HG03460 (cell line): ENCODE measurements around the gene UBE2N.

Experiments
- ATAC-seq: cut with Tn5 transposase; IDR thresholded peaks from one replicate; pipeline ENCODE4 v1.9.1; 2021; ENCODE audit not compliant: unreplicated experiment

The UBE2N gene

GRCh38 chr12:93441617-93442410 lies at the start of gene UBE2N:
TSS of gene UBE2N (minus strand) at chr12:93441947. CDS start at chr12:93441884, 63 bp downstream.
- peak; percentile 69 for ATAC-seq

DNA sequence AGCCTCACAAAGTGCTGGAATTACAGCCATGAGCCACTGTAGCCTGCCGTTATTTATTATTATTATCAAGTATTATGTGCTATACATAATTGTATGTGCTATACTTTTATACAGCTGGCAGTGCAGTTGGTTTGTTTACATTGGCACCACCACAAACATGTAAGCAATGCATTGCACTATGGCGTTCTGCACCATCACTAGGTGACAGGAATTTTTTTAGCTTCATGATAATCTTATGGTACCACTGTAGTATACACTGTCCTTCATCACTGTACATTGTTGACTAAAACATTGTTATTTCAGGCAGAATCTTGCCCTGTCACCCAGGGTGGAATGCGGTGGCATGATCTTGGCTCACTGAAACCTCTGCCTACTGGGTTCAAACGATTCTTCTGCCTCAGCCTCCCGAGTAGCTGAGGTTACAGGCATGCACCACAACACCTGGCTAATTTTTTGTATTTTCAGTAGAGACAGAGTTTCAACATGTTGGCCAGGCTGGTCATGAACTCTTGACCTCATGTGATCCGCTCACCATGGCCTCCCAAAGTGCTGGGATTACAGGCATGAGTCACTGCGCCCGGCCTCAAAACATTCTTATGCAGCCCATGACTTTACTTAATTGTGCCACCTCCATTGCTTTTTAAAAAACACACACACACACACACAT lies 42.7 kb upstream of the UBE2N start:
- no peak for ATAC-seq

DNA sequence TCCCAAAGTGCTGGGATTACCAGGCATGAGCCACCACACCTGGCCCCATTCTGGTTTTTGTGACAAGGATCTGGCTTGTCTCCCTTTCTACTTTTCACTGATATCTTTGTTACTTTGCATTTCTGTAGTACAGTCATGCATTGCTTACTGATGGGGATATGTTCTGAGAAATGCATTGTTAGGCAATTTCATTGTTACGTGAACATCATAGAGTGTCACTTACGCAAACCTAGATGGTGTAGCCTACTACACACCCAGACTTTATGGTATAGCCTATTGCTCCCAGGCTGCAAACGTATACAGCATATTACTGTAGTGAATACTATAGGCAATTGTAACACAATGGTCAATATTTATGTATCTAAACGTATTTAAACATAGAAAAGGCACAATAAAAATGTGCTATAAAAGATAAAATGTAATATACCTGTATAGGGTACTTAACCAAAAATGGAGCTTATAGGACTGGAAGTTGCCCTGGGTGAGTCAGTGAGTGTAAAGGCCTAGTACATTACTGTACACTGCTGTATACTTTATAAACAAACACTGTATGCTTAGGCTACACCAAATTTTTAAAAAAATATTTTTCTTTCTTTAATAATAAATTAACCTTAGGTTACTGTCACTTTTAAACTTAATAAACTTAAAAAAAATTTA lies 41.5 kb upstream of the UBE2N start:
- no peak for ATAC-seq

DNA sequence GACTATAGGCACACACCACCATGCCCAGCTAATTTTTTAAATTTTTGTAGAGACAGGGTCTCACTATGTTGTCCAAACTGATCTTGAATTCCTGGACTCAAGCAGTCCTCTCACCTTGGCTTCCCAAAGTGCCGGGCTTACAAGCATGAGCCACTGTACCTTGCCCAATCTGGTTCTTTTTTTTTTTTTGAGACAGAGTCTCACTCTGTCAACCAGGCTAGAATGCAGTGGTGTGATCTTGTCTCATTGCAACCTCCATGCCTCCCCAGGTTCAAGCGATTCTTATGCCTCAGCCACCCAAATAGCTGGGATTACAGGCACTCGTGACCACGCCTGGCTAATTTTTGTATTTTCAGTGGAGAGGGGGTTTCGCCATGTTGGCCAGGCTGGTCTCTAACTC lies 41.0 kb upstream of the UBE2N start:
- ATAC-seq = no peak

GRCh38 chr12:93476555-93476954 lies 34.8 kb upstream of the UBE2N start:
- no peak for ATAC-seq

- ATAC-seq = no peak
Measured at GRCh38 chr12:93469386-93469785, 27.6 kb upstream of the UBE2N start.

- ATAC-seq = peak; percentile 18
Measured at GRCh38 chr12:93468008-93468371, 26.2 kb upstream of the UBE2N start.

DNA sequence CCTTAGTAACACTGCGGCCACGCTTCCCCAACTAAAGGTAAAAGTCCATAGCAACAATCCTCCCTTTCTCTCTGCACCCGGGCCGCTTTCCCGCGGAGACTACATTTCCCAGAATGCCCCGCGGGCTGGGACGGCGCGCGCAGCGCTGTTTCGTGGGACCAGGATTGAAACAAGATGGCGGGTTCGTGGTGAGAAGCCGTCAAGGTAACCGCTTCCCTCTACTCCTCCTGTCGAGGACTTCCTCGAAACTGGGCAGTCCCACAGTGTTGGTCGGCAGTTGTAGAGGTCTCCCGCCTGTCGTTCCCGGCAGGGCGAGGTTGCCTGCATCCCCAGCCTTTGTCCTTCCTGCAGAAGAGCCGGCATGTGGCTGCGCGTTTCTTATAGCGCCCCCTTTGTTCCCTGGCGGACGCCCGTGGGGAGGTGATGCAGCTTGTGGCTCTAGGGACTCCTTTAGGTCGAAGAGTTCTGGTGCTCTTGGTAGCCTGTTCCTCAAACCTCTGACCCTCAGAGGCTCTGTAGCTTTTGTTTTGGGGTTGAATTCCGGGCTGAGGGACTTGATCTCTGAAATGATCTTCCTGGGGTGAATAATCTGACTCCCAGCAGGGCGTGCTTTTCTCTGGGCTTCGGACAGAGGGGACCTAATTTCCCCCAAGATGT lies 25.7 kb upstream of the UBE2N start, which contains the start of gene MRPL42:
MRPL42 (plus strand) TSS at position 164 of the 657 bp plus-strand sequence. CDS start 1,772 bp downstream, outside the sequence.
- ATAC-seq = peak; percentile 90

GRCh38 chr12:93466625-93467350 lies 25.0 kb upstream of the UBE2N start:
- ATAC-seq = peak; percentile 5

GRCh38 chr12:93465841-93466240 lies 24.1 kb upstream of the UBE2N start:
- ATAC-seq = no peak

DNA sequence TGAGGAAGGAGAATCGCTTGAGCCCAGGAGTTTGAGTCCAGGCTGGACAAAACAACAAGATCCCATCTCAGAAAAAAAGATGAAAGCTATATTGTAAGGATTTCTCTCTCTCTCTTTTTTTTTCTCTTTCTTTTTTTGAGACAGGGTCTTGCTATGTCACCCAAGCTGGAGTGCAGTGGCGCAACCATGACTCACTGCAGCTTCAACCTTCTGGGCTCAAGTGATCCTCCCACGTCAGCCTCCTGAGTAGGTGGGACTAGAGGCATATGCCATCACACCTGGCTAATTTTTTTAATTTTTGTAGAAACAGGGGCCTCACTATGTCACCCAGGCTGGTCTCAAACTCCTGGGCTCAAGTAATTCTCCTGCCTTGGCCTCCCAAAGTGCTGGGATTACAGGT lies 19.8 kb upstream of the UBE2N start:
- ATAC-seq = no peak

GRCh38 chr12:93460902-93461301 lies 19.2 kb upstream of the UBE2N start:
- ATAC-seq = no peak

GRCh38 chr12:93460003-93460402 lies 18.3 kb upstream of the UBE2N start:
- ATAC-seq = no peak

DNA sequence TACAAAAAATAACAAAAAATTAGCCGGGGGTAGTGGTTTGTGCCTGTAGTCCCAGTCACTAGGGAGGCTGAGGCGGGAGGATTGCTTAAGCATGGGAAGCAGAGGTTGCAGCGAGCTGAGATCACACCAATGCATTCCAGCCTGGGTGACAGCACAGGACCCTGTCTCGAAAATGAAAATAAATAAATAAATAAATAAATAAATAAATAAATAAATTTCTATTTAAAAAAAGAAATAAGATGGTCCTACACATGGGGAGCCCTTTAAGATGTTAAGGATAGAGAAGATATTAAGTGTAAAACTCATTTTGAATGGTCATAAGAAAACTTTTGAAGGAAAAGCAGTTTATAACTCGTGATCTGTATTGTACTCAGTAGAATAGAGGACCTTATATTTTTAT lies 17.4 kb upstream of the UBE2N start:
- ATAC-seq = no peak

GRCh38 chr12:93456077-93456476 lies 14.3 kb upstream of the UBE2N start:
- ATAC-seq = no peak

DNA sequence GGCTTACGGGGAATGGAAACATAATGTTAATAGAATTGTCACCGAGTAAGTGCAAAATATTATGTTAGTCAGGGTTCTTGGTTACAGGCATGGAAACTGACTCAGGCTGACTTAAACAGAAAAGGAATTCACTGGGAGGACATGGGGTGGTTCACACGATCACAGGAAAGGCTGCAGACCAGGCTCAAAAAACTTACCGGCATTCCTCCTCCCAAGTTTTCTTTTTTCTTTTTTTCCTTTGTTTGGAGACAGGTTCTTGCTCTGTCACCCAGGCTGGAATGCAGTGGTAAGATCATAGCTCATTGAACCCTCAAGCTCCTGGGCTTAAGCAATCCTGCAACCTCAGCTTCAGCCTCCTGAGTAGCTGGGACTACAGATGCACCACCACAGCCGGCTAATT lies 11.9 kb upstream of the UBE2N start:
- no peak for ATAC-seq

DNA sequence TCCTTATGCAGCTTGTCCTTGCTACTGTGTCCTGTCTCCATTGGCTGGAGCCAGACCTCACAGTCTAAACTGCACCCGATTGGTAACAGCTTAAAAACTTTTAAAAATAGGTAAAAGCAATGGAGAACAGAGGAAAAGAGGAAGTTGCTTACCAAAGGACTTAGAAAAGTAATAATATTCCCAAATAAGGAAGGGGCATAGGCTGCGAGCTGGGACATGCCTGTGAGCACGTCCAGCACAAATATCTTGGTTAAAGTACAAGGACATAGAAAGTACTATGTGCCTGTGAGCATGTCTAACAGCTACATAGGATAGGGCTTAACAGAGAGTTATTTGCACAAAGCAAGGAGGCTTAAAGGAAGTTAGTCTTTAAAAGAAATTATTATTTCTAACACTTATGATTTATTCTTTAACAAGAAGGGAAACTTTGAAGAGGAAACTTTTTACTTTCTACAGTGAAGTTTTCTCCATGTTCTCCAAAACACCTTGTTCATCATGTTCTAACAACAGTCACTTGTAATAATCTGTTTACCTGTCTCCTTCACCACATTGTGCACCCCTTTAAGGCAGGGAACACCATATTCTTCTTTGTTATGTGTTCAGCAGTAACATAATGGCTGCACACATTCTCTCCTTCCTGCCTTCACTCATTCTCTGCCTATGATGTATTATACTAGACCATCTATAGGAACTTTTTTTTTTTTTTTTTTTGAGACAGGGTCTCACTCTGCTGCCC lies 9.8 kb upstream of the UBE2N start:
- ATAC-seq = no peak

GRCh38 chr12:93449277-93449676 lies 7.5 kb upstream of the UBE2N start:
- peak; percentile 88 for ATAC-seq

DNA sequence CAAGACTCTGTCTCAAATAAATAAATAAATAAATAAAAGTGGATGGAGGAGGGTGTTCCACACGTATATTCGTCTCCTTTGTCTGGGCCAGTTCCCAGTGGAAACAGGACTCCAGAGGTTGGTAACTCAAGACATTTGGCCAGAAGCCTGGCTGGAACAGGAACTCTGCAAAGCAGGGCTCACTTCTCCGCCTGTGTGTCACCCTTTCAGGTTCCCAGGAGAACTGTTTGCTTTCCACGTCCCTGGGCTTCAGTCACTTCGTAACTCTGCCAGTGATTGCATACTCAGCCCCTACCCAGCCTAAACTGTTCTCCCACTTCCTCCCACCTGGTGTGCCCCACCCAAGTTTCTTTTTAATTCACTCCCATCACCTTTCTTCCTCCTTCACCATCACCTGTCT lies 7.0 kb upstream of the UBE2N start:
- ATAC-seq = no peak
